ENCODE results near the gene GLT8D1. TPM values are rescaled to one million over a fixed set of nuclear protein-coding genes. Genes with fewer than 3 reads are reported as not detected.
A peak's percentile ranks its signal among the peaks of the same experiment; 100 is the strongest.

GLT8D1 gene
- total and polyA plus RNA-seq, 4 experiments from 2014 or later: 49.7 to 68.8 (median 55.5) TPM

DNA sequence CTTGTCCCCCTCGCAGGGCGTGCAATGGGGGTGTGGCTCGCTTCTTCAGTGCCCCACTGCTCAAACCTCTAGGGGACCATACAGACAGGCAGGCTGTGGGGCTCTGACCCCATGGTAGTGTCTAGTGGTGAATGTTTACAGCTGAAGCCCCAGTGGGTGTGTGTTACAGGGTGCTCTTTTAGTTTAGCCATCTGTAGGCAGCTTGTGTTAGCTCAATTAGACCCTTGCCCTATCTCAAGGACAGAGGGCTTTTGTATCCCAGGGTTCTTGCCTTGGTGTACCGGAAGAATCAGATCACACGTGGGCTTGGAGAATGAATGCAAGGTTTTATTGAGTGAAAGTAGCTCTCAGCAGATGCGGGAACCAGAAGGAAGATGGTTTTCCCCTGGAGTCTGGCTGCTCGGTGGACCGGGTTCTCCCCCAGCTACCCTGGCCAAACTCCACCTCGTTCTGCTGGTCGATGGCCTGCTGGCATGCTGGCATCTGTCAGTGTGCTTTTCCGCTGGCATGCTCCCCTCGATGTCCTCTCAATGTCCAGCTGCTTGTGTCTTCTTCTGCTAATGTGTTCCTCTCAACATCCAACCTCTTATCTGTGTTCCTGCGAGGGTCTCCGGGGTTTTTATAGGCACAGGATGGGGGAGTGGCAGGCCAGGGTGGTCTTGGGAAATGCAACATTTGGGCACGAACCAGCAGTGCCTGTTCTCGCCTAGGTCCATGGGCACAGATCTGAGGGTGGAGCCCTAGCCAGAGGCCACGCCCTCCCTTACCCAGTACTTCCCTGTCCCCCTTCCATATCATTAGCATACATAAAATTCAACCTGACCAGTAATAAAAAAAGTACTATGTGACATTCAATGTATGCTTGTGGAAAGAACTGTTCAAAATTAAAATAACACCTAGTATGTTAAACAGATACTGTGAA lies 7.0 kb upstream of the GLT8D1 start:
- ChIA-PET CTCF (ENCODE audit: partially characterized antibody) (no interaction called here), POLR2A (ENCODE audit: partially characterized antibody) (no interaction called here)

DNA sequence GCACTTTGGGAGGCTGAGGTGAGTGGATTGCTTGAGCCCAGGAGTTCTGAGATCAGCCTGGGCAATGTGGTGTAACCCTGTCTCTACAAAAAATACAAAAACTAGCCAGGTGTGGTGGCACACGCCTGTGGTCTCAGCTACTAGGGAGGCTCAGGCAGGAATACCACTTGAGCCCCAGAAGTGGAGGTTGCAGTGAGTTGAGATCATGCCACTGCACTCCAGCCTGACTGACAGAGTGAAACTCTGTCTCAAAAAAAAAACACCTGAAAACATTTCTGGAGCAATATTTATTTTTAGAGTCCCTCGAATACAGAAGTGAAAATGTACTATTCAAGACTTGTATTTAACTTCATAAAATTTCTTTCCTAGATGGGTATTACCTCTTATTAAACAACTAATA lies 4.9 kb upstream of the GLT8D1 start:
- Mint-ChIP-seq H3K36me3 (peaks cover 0 to 25% of the 10 kb centered on the region in 2 donors), H3K4me1 (peaks cover 7 to 22% (median 14%) of the 10 kb centered on the region in 4 donors), H3K4me3 (no peak overlapping the region), H3K27me3 (no peaks in the 10 kb centered on the region), H3K9me3 (no peaks in the 10 kb centered on the region), H3K27ac (peak overlapping the region in 1 of 7 donors; percentile 78)
- Histone ChIP-seq H3K36me3 (ENCODE audit: insufficient read depth, low read length) (peaks cover 18% of the 10 kb centered on the region), H3K27ac (ENCODE audit: low read depth, low read length) (no peak overlapping the region), H3K27me3 (ENCODE audit: insufficient read depth, low read length) (no peaks in the 10 kb centered on the region), H3K9me3 (ENCODE audit: control insufficient read depth in 1 of 2, low read length in 2 of 2) (no peaks in the 10 kb centered on the region), H3K4me1 (ENCODE audit: insufficient read depth, low read length) (peaks cover 20% of the 10 kb centered on the region), H3K4me3 (ENCODE audit: low read length in 2 of 2) (no peak overlapping the region)
- intact Hi-C loops (cut with micrococcal nuclease): no loop called here
- CTCF ChIA-PET (ENCODE audit: partially characterized antibody): no interaction called here
- POLR2A ChIA-PET (ENCODE audit: partially characterized antibody): no interaction called here
- no peak for DNase-seq

More for the DNA sequence above, 7.0 kb upstream of the GLT8D1 start:
- Histone ChIP-seq H3K27ac (ENCODE audit: low read depth, low read length) (no peak overlapping the region), H3K9me3 (ENCODE audit: control insufficient read depth in 1 of 2, low read length in 2 of 2) (no peaks in the 10 kb centered on the region), H3K4me3 (ENCODE audit: low read length in 2 of 2) (no peak overlapping the region), H3K4me1 (ENCODE audit: insufficient read depth, low read length) (peaks cover 7% of the 10 kb centered on the region), H3K27me3 (ENCODE audit: insufficient read depth, low read length) (no peaks in the 10 kb centered on the region), H3K36me3 (ENCODE audit: insufficient read depth, low read length) (peaks cover 18% of the 10 kb centered on the region)
- no peak overlapping the region for H3K4me3 Mint-ChIP-seq
- H3K36me3 Mint-ChIP-seq: peaks cover 0 to 16% of the 10 kb centered on the region in 2 donors
- no peak for DNase-seq
- peak overlapping the region in 2 of 7 donors; percentile 22 to 43 for H3K27ac Mint-ChIP-seq
- H3K27me3 Mint-ChIP-seq: no peaks in the 10 kb centered on the region
- peaks cover 3 to 10% (median 5%) of the 10 kb centered on the region in 4 donors for H3K4me1 Mint-ChIP-seq
- intact Hi-C loops (cut with micrococcal nuclease): no loop called here
- no peaks in the 10 kb centered on the region for H3K9me3 Mint-ChIP-seq

DNA sequence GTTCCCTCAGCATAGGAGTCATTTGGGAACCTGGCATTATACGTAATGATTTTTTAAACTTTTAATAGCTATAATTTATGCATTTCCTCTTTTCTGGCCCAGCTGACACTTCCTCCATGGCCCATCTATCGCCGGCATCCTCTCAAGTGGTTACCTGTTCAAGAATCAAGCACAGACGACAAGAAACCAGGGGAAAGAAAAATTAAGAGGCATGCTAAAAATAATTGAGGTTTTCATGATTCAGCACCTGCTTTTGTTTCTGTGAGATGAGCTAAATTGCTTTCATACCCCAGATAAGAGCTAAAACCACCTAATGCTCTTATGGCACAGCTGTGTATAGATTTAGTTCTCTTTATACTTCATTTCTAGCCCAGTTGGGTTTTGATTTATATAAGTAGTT lies 2.0 kb upstream of the GLT8D1 start:
- no peaks in the 10 kb centered on the region for H3K27me3 Mint-ChIP-seq
- H3K27ac Mint-ChIP-seq: peak overlapping the region; percentile 64 to 99 (median 86)
- ChIA-PET CTCF (ENCODE audit: partially characterized antibody) (no interaction called here), POLR2A (ENCODE audit: partially characterized antibody) (interaction anchor here (3.6 kb wide), 1 partner anchor 22 kb away, joined by 26 read pairs; the partner anchor contains the start of genes GNL3 and PBRM1)
- Histone ChIP-seq H3K27ac (ENCODE audit: low read depth, low read length) (peak overlapping the region; percentile 5), H3K36me3 (ENCODE audit: insufficient read depth, low read length) (peaks cover 18% of the 10 kb centered on the region), H3K4me3 (ENCODE audit: low read length in 2 of 2) (peak overlapping the region in 1 of 2 donors; percentile 8), H3K27me3 (ENCODE audit: insufficient read depth, low read length) (no peaks in the 10 kb centered on the region), H3K9me3 (ENCODE audit: control insufficient read depth in 1 of 2, low read length in 2 of 2) (no peaks in the 10 kb centered on the region), H3K4me1 (ENCODE audit: insufficient read depth, low read length) (peaks cover 39% of the 10 kb centered on the region)
- no peak for DNase-seq
- H3K4me1 Mint-ChIP-seq: peaks cover 16 to 41% (median 27%) of the 10 kb centered on the region in 4 donors
- intact Hi-C loops (cut with micrococcal nuclease): loop anchor here (2.0 kb wide), 1 partner anchor 63 kb away; the partner anchor contains the start of gene NEK4
- no peaks in the 10 kb centered on the region for H3K9me3 Mint-ChIP-seq
- peak overlapping the region; percentile 52 to 84 (median 68) for H3K4me3 Mint-ChIP-seq
- H3K36me3 Mint-ChIP-seq: peaks cover 0 to 30% of the 10 kb centered on the region in 2 donors

DNA sequence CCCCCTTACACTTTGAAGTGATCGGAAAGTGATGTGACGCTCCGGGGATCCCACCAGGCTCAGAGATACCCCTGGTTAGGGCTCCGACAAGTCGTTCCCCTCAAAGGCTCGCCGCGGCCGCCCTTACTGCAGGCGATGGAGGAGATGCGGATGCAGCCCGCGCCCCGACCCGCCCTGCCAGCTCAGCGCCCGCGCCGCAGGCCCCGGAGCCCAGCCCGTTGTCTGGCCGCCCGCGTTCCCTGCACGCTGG lies 228 bp downstream of the GLT8D1 start:
- intact Hi-C loops (cut with micrococcal nuclease): no loop called here
- Histone ChIP-seq H3K4me1 (ENCODE audit: insufficient read depth, low read length) (peaks cover 39% of the 10 kb centered on the region), H3K4me3 (ENCODE audit: low read length in 2 of 2) (peak overlapping the region; percentile 75 to 99), H3K27ac (ENCODE audit: low read depth, low read length) (peak overlapping the region; percentile 87), H3K9me3 (ENCODE audit: control insufficient read depth in 1 of 2, low read length in 2 of 2) (no peaks in the 10 kb centered on the region), H3K36me3 (ENCODE audit: insufficient read depth, low read length) (peaks cover 12% of the 10 kb centered on the region), H3K27me3 (ENCODE audit: insufficient read depth, low read length) (no peaks in the 10 kb centered on the region)
- DNase-seq: no peak
- H3K4me1 Mint-ChIP-seq: peaks cover 16 to 41% (median 27%) of the 10 kb centered on the region in 4 donors
- H3K27ac Mint-ChIP-seq: peak overlapping the region; percentile 89 to 99 (median 96)
- peak overlapping the region; percentile 92 to 98 (median 96) for H3K4me3 Mint-ChIP-seq
- ChIA-PET POLR2A (ENCODE audit: partially characterized antibody) (interaction anchor here (0.9 to 3.6 kb wide), 13 partner anchors 9 to 427 kb away, joined by 3 to 26 read pairs (median 6); partner anchors contain the start of genes GNL3, NEK4, PBRM1 and WDR82), CTCF (ENCODE audit: partially characterized antibody) (no interaction called here)
- H3K9me3 Mint-ChIP-seq: no peaks in the 10 kb centered on the region
- H3K36me3 Mint-ChIP-seq: peaks cover 0 to 28% of the 10 kb centered on the region in 2 donors
- H3K27me3 Mint-ChIP-seq: no peaks in the 10 kb centered on the region

DNA sequence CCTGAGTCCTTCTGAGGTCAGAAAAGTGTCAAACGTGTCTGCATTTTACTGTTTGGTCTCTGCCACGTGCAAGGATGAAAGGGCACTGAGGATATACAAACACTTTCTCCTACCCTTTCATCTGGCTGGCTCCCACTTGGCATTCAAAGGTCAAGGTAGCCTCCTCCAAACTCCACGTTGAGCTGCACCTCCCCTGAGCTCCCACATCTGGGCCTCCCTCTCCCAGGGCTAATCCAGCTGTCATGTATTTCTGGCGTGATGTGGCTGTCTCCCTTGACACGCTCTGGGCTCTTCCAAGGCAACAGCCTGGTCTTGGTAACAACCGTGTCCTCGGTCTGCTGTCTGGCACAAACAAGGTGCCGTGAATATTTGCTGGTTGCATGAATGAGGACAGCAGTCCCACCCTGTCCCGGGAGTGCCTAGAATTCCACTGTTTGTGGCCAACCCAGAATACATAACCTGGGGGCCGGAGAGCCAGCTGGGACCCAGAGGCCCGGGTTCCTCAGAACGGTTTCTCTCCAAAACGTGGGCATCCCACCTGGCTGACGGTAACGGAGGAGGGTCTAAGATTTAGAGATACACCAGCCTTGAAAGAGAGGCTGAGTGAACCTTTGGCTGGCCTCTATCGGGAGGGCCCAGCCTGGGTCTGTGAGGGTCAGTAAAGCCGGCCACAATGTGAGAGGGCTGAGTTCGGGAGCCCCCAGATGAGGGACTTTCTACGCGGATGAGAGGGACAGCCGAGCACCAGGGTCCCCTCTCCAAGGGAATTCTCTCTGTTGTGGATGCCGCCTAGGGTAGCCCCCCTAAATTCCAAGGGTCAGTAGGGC lies 767 bp downstream of the GLT8D1 start:
- Histone ChIP-seq H3K27ac (ENCODE audit: low read depth, low read length) (peak overlapping the region; percentile 87), H3K27me3 (ENCODE audit: insufficient read depth, low read length) (no peaks in the 10 kb centered on the region), H3K36me3 (ENCODE audit: insufficient read depth, low read length) (peaks cover 16% of the 10 kb centered on the region), H3K9me3 (ENCODE audit: control insufficient read depth in 1 of 2, low read length in 2 of 2) (no peaks in the 10 kb centered on the region), H3K4me3 (ENCODE audit: low read length in 2 of 2) (peak overlapping the region; percentile 75 to 99), H3K4me1 (ENCODE audit: insufficient read depth, low read length) (peaks cover 39% of the 10 kb centered on the region)
- intact Hi-C loops (cut with micrococcal nuclease): no loop called here
- peak in 1 of 5 donors; percentile 8 for DNase-seq
- Mint-ChIP-seq H3K36me3 (peaks cover 0 to 31% of the 10 kb centered on the region in 2 donors), H3K4me1 (peaks cover 16 to 46% (median 27%) of the 10 kb centered on the region in 4 donors), H3K4me3 (peak overlapping the region; percentile 92 to 98 (median 96)), H3K27ac (peak overlapping the region; percentile 89 to 99 (median 96)), H3K27me3 (no peaks in the 10 kb centered on the region), H3K9me3 (no peaks in the 10 kb centered on the region)
- POLR2A ChIA-PET (ENCODE audit: partially characterized antibody): interaction anchor here (1.1 to 3.6 kb wide), 10 partner anchors 9 to 339 kb away, joined by 3 to 26 read pairs (median 8); partner anchors contain the start of genes GNL3, NEK4 and PBRM1
- CTCF ChIA-PET (ENCODE audit: partially characterized antibody): no interaction called here

DNA sequence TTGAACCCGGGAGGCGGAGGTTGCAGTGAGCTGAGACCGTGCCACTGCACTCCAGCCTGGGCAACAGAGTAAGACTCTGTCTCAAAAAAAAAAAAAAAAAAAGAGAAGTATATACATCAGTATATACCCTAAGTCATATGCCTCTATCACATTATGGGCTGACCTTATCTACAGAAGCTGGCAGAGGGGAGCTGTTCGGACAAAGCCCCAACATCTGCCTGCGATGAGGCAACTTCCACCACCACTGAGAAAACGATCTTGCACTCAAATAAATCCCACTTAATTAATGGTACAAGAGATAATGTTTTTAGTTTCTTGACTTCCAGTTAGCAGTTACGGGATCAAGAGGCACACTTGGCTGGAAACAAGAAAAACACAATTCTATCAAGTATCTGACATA lies 2.2 kb downstream of the GLT8D1 start:
- peak overlapping the region in 6 of 8 donors; percentile 17 to 77 (median 54) for H3K4me3 Mint-ChIP-seq
- CTCF ChIA-PET (ENCODE audit: partially characterized antibody): no interaction called here

More for the DNA sequence above, 2.2 kb downstream of the GLT8D1 start:
- H3K9me3 Mint-ChIP-seq: no peaks in the 10 kb centered on the region
- POLR2A ChIA-PET (ENCODE audit: partially characterized antibody): interaction anchor here (1.6 kb wide), 1 partner anchor 18 kb away, joined by 9 read pairs; the partner anchor contains the start of genes GNL3 and PBRM1
- DNase-seq: no peak
- Histone ChIP-seq H3K36me3 (ENCODE audit: insufficient read depth, low read length) (peaks cover 10% of the 10 kb centered on the region), H3K9me3 (ENCODE audit: control insufficient read depth in 1 of 2, low read length in 2 of 2) (no peaks in the 10 kb centered on the region), H3K4me3 (ENCODE audit: low read length in 2 of 2) (no peak overlapping the region), H3K4me1 (ENCODE audit: insufficient read depth, low read length) (peaks cover 39% of the 10 kb centered on the region), H3K27me3 (ENCODE audit: insufficient read depth, low read length) (no peaks in the 10 kb centered on the region), H3K27ac (ENCODE audit: low read depth, low read length) (no peak overlapping the region)
- no peaks in the 10 kb centered on the region for H3K27me3 Mint-ChIP-seq
- peaks cover 0 to 30% of the 10 kb centered on the region in 2 donors for H3K36me3 Mint-ChIP-seq
- H3K4me1 Mint-ChIP-seq: peaks cover 16 to 49% (median 26%) of the 10 kb centered on the region in 4 donors
- intact Hi-C loops (cut with micrococcal nuclease): no loop called here
- peak overlapping the region in 2 of 7 donors; percentile 60 to 99 for H3K27ac Mint-ChIP-seq
